Rectal smooth muscle tissue (tissue), 1 donor: Measurements from ENCODE around the gene GNAT1.

Source experiments
- H3K27ac ChIP-seq: one replicate; pipeline ENCODE4 v1.7.0; 2013; ENCODE audit warnings: low read depth, low read length, inconsistent platforms
- H3K27me3 ChIP-seq: one replicate; pipeline ENCODE4 v1.7.0; 2013; ENCODE audit warnings: low read length; ENCODE audit not compliant: control insufficient read depth, insufficient read depth
- H3K36me3 ChIP-seq: one replicate; pipeline ENCODE4 v1.7.0; 2013; ENCODE audit warnings: low read length; ENCODE audit not compliant: control insufficient read depth, insufficient read depth
- H3K4me1 ChIP-seq: one replicate; pipeline ENCODE4 v1.7.0; 2013; ENCODE audit warnings: low read length; ENCODE audit not compliant: control insufficient read depth, insufficient read depth
- H3K4me3 ChIP-seq: one replicate; pipeline ENCODE4 v1.7.0; 2013; ENCODE audit warnings: low read length
- H3K9ac ChIP-seq: one replicate; pipeline ENCODE4 v1.7.0; 2013; ENCODE audit warnings: low read length

Gene GNAT1

GRCh38 chr3:50155891-50156290 lies 35.5 kb upstream of the GNAT1 start:
- no peaks in the 10 kb centered on the region for H3K27me3 ChIP-seq
- H3K4me3 ChIP-seq: peak overlapping the region; percentile 46
- H3K27ac ChIP-seq: no peak overlapping the region
- H3K36me3 ChIP-seq: no peaks in the 10 kb centered on the region
- H3K9ac ChIP-seq: no peak overlapping the region
- H3K4me1 ChIP-seq: peaks cover 7% of the 10 kb centered on the region

GRCh38 chr3:50156549-50157493 lies 34.6 kb upstream of the GNAT1 start:
- H3K9ac ChIP-seq: peak overlapping the region; percentile 16
- peak overlapping the region; percentile 5 for H3K27ac ChIP-seq
- H3K36me3 ChIP-seq: no peaks in the 10 kb centered on the region
- H3K27me3 ChIP-seq: no peaks in the 10 kb centered on the region
- peak overlapping the region; percentile 46 for H3K4me3 ChIP-seq
- H3K4me1 ChIP-seq: peaks cover 14% of the 10 kb centered on the region

GRCh38 chr3:50157827-50158529 lies 33.4 kb upstream of the GNAT1 start:
- no peak overlapping the region for H3K27ac ChIP-seq
- no peaks in the 10 kb centered on the region for H3K27me3 ChIP-seq
- no peaks in the 10 kb centered on the region for H3K36me3 ChIP-seq
- no peak overlapping the region for H3K4me3 ChIP-seq
- peaks cover 24% of the 10 kb centered on the region for H3K4me1 ChIP-seq
- no peak overlapping the region for H3K9ac ChIP-seq

DNA sequence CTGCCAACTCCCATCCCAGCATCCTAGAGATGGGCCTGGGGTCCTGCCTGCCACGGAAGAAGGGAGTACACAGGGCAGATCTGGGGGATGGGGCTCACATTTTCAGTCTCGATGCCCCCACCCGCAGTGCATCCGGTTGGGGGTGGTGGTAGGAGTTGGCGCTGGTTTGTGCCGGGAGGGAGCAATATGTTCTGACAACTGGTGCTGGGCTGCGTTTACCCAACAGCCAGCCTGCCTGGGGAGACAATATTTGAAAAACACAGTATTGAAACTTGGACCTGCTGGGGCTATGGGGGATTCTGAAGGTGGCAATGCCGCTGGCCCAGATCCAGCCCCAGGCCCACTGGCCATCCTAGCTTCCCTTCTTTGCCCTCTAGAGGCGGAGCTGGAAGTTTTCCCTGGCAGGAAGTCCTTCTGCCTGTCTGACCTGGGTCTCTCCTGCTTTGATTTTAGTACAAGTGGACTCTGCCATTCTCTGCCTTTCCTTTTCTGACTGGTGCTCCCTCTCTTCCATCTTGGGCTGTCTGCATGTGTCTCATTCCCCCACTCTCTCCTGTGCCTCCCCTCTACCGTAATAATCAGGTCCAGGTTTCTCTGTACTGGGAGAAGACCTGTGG lies 32.8 kb upstream of the GNAT1 start:
- H3K9ac ChIP-seq: no peak overlapping the region
- H3K36me3 ChIP-seq: no peaks in the 10 kb centered on the region
- H3K4me1 ChIP-seq: peaks cover 31% of the 10 kb centered on the region
- H3K4me3 ChIP-seq: no peak overlapping the region
- H3K27ac ChIP-seq: no peak overlapping the region
- no peaks in the 10 kb centered on the region for H3K27me3 ChIP-seq

- no peaks in the 10 kb centered on the region for H3K27me3 ChIP-seq
- H3K36me3 ChIP-seq: no peaks in the 10 kb centered on the region
- H3K4me3 ChIP-seq: no peak overlapping the region
- H3K9ac ChIP-seq: no peak overlapping the region
- H3K27ac ChIP-seq: no peak overlapping the region
- peaks cover 50% of the 10 kb centered on the region for H3K4me1 ChIP-seq
Measured at GRCh38 chr3:50160561-50160983, 30.8 kb upstream of the GNAT1 start.

- Histone ChIP-seq H3K9ac (no peak overlapping the region), H3K27me3 (no peaks in the 10 kb centered on the region), H3K27ac (peak overlapping the region; percentile 84), H3K4me1 (peaks cover 57% of the 10 kb centered on the region), H3K36me3 (no peaks in the 10 kb centered on the region), H3K4me3 (no peak overlapping the region)
Measured at GRCh38 chr3:50161320-50161719, 30.1 kb upstream of the GNAT1 start.

DNA sequence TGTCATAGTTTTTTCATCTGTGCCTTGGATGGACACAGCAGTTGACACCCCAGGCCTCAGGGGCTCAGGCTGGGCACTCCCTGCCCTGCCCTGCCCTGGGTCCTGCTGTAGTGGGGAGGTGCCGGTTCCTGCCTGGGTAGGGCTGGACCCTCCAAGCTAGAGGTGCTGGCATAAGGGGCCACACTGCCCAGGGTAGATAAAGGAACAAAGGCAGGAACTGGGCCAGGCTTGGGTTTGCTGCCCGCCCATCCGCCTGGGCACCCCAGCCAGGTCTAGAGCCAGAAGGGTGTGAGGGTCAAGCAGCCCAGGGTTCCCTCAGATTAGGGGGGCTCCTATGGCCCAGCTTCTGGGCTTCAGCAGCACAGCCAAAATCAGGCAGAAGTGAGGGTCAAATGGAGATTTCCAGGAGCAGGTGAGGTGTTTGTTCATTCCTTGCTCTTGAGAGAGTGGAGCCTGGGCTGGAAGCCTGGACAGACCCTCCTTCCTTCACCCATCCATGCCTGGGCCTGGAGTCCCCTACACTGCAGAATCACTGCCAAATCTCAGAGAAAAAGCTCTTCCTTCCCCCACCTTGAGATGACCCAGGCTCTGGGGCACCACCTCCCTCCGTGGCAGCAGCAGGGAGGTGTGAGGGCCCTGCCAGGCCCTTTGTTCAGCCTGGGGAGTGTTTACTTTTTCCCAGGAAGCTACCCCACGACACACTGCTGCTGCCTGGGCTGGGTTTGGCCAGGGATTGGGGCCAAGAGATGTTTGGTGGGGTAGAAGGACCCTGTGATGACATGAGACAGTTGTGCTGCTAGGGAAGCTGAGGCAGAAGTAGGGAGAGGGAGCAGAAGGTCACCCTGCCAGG lies 29.2 kb upstream of the GNAT1 start:
- Histone ChIP-seq H3K27me3 (no peaks in the 10 kb centered on the region), H3K9ac (no peak overlapping the region), H3K4me3 (no peak overlapping the region), H3K36me3 (no peaks in the 10 kb centered on the region), H3K27ac (peak overlapping the region; percentile 84), H3K4me1 (peaks cover 65% of the 10 kb centered on the region)

GRCh38 chr3:50163572-50164455 lies 27.6 kb upstream of the GNAT1 start:
- H3K4me3 ChIP-seq: no peak overlapping the region
- H3K27ac ChIP-seq: peak overlapping the region; percentile 91
- peaks cover 67% of the 10 kb centered on the region for H3K4me1 ChIP-seq
- no peak overlapping the region for H3K9ac ChIP-seq
- H3K36me3 ChIP-seq: no peaks in the 10 kb centered on the region
- no peaks in the 10 kb centered on the region for H3K27me3 ChIP-seq

DNA sequence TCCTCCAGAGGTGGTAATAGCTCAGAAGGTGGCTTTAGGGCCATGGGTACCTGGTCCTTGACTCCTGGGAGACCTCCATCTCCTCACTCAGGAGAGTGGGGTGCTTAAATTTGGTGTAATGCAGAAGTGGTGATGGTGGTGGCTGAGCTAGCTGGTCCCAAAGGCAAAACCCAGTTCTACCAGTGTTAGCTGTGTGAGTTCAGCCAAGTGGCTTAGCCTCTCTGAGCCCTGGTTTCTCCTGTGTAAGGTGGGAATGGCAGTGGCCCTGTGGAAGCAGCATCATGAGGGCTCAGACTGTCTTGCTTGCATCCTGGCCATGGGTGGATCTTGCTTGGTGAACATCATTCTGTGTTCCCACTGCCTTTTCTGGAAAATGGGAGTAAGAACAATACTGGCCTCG lies 26.9 kb upstream of the GNAT1 start:
- H3K36me3 ChIP-seq: no peaks in the 10 kb centered on the region
- peaks cover 68% of the 10 kb centered on the region for H3K4me1 ChIP-seq
- H3K4me3 ChIP-seq: no peak overlapping the region
- no peaks in the 10 kb centered on the region for H3K27me3 ChIP-seq
- H3K9ac ChIP-seq: no peak overlapping the region
- H3K27ac ChIP-seq: peak overlapping the region; percentile 91

DNA sequence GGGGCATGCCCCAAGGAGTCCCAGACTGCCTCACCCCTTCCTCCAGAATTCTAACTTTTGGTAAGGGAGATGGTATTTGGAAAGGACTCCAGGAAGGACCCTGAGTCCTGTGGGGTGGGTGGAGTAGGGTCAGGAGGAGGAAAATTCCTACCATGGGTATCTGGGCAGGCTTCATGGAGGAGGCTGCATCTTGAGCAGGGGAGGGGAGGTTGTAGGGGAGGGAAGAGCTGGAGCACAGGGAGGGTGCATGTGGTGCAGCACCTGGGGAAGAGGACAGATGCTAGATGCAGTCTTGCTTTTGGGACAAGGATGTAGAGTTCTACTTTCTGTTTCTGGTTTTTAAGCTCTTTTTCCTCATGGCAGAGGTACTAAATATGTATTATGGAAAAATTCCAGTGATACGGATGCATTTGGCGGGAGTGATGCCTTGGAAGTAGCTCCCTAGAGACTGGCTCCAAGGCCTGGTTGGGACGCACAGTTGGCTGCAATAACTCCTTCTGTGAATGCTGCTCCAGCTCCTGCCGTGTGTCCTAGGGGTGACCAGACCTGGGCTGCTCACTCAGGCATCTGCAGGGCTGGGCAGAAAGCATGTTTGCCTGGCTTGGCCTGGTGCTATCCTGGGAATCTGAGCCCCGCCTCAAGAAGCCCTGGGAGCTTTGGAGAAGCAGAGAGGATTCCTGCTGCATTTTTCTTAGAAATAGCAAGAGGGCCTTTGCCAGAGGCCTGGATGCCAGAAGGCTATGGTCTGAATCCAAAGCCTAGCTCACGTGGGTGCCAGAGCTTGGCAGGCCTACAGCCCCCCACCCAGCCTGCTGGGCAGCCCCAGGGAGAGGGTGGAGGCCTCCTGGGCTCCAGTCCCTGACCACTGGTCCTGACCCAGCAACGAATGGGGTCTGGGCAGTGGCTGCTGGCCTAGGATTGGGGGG lies 26.2 kb upstream of the GNAT1 start:
- H3K4me1 ChIP-seq: peaks cover 67% of the 10 kb centered on the region
- no peaks in the 10 kb centered on the region for H3K36me3 ChIP-seq
- peak overlapping the region; percentile 19 for H3K4me3 ChIP-seq
- H3K27ac ChIP-seq: peak overlapping the region; percentile 91
- no peak overlapping the region for H3K9ac ChIP-seq
- H3K27me3 ChIP-seq: no peaks in the 10 kb centered on the region
